NCI-H2227 treated with DMSO at 0.1 percent for 48 hours (cell line): ENCODE data around the gene ENDOD1.
"Not testable (repeated sequence)": the region's sequence is repeated elsewhere in the genome, so short reads cannot be mapped to it uniquely, and the experiment has no call there.

ENCODE experiments used
- DNase-seq: peaks from one replicate; lab custom pipeline; 2025; lab: John Stamatoyannopoulos, UW

Gene ENDOD1

DNA sequence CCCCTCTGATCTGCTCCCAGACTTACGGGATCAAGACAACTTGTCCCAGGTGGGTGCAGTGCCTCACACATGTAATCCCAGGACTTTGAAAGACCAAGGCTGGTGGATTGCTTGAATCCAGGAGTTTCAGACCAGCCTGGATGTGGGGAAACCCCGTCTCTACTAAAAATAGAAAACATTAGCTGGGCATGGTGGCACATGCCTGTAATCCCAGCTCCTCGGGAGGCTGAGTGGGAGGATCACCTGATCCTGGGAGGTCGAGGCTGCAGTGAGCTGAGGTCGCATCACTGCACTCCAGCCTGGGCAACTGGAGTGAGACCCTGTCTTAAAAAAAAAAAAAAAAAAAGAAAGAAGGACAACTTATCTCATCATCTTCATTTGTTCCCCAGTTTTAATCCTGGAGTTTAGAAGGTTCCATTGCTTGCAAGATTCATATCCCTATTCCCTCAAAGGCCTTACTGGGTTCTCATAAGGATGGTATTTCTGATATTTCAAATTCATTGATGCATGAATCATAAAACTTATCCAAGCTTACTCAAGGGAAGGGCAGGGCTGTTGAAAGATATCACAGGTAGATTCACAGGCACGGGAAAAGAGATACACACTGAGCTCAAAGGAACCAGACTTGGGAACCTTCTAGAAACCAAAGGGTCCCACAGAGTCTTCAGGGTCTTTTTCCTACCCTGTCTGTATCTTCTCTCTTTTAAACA lies 14.6 kb downstream of the ENDOD1 start:
- no peak for DNase-seq

DNA sequence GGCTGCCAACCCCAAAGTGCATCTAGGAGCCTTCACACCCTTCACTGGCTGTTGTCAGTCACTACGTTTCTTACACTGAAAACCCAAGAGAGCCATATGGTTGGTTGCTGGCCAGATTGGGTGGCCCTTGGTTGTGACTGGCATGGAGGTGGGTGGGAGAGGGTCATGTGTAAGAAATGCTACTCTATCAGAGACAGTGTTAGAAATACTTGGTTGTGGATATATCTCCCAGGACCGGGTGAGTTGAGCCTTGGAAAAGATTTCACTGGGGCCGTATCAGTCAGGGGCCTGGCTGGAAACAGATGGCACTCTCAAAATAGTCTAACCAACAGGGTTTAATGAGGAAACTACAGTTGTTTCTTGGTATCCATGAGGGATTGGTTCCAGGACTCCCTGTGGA lies 15.2 kb downstream of the ENDOD1 start:
- no peak for DNase-seq

DNA sequence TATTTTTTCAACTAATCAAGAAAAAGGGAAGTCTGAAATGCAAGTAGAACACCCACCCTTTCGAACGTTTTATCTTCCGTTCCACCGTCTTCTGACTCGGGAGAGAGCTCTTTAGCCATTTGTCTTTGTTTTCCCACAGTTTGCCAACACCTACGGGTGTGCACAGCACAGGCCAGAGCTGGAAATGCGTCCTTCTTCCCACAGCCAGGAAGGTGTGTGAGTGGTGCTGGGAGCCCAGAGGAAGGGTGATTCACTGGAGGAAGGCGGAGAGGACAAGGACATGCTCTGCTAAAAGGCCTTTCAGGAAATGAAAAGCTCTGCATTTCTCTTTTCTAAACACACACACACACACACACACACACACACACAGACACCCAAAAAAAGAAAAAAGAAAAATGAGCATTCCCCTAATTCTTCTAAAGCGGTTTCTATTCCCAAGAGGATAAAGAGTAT lies 18.5 kb downstream of the ENDOD1 start:
- DNase-seq, result no peak

GRCh38 chr11:95108671-95109551 lies 19.3 kb downstream of the ENDOD1 start:
- peak; percentile 61 for DNase-seq

GRCh38 chr11:95111471-95111870 lies 21.8 kb downstream of the ENDOD1 start:
- not testable (repeated sequence) for DNase-seq

DNA sequence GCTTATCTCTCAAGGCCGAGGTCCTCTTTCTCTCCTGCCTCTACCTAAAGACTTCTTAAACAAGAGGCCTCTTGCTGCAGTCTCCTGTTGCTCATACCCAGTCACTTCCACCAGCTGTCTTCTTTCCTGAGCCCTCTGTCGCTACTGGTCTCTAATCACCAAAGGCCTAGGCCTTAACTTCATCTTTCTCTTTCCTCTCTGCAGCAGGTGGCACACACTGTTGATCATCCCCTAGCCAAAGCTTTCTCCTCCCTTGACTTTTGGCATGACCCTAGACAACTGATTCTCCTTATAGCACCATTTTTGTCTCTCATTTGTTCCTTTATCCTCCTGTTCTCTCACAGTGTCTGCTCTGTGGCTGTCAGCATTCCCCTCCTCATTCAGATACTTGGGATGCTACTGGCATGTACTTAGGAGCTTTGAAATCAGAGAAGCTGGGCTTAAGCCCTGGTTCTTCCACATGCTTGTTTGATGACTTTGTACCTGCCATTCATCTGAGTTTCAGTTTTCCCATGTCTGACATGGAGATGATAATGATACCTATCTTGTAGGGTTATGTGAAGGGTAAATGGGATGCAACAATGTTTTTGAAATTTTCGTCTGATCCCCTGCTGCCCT lies 22.4 kb downstream of the ENDOD1 start:
- no peak for DNase-seq

GRCh38 chr11:95115597-95115996 lies 26.0 kb downstream of the ENDOD1 start:
- DNase-seq, result no peak

DNA sequence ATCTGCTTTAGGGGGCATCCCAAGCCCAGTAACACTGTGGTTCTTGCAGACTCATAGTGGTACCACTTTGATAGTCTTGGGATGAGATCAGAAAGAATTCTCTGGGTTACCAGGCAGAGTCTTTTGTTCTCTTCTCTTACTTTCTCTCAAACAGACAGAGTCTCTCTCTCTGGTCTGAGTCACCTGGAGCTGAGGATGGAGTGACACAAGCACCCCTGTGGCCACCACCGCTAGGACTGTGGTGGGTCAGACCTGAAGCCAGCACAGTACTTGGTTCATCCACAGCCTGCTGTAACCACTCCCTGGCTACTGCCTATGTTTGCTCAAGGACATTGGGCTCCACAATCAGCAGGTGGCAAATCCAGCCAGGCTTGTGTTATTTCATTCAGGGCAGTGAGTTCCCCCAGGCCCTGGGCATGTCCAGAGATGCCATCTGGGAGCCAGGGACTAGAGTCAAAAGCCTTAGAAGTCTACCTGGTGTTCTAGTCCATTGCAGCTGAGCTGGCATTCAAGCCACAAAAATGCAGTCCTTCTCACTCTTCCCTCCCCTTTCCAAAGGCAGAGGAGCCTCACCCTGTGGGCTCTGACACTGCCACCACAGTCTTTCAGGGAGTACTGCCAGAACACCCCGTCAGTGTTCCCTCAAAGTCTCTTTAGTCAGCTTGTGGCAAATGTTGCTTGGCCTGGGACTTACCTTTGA lies 29.9 kb downstream of the ENDOD1 start:
- no peak for DNase-seq

DNA sequence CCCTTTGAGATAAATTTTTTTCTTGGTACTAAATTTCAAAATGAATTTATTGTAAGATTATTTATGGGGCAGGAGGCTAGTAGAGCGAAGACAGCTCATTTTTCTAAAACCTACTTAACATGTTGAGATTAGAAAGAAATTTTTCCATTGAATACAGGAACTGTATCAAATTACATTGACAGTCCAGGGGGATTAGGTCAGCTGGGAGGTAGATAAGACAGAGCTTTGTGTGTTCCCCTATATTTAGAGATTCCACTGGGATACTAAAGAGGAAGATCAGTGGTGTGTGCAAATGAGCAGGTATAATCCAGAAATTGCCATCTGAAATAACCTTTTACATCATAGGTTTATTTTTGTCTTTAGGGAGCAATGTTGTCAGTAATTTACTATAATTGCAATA lies 32.1 kb downstream of the ENDOD1 start:
- no peak for DNase-seq

DNA sequence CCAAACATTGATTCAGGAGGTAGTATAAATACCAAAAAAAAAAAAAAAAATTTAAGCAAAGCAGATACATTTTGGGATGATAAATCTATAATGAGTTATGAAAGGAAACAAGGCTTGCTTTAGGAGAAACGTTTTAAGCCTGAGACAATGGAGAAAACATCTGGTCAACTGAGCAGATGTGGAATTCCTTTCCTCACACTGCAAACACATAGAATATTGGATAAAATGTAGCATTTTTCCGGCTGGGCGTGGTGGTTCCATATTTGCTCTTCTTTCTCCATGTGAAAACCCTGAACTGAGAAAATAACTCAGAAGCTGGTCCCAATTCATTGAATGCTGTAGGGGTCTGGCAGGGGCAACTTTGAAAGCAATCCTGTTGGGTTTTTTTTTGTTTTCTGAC lies 33.9 kb downstream of the ENDOD1 start:
- DNase-seq, result no peak

GRCh38 chr11:95128602-95129001 lies 39.0 kb downstream of the ENDOD1 start:
- DNase-seq, result no peak

- DNase-seq, result no peak
Observed at GRCh38 chr11:95132956-95133355, 43.3 kb downstream of the ENDOD1 start.

- no peak for DNase-seq
Observed at GRCh38 chr11:95134491-95134890, 44.8 kb downstream of the ENDOD1 start.

- no peak for DNase-seq
Observed at GRCh38 chr11:95135155-95135554, 45.5 kb downstream of the ENDOD1 start.

- DNase-seq, result no peak
Observed at GRCh38 chr11:95135880-95136279, 46.2 kb downstream of the ENDOD1 start.

DNA sequence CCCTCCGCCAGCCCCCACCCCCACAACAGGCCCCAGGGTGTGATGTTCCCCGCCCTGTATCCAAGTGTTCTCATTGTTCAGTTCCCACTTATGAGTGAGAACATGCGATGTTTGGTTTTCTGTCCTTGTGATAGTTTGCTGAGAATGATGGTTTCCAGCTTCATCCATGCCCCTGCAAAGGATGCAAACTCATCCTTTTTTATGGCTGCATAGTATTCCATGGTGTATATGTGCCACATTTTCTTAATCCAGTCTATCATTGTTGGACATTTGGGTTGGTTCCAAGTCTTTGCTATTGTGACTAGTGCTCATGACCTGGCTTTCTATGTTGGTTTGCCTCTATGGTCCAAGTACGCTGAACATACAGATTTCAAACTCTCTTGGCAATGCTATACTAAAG lies 47.1 kb downstream of the ENDOD1 start:
- not testable (repeated sequence) for DNase-seq

DNA sequence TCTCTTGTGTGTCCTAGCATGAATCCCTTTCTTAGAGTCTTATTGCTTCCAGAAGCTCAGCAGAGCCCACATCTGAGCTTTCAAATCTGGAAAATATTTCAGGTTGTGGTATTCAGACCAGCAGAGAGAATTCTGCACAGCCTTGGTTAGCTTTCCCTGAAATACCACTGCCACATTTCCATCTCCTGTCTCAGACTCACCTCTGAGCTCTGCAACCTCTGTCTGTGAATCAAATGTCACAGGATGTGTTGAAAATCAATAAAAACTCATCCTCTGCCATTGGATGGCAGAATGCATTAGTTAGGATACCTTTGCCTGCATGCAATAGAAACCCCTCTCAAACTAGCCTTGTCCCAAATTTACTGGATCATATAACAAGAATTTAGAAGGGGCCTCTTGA lies 47.7 kb downstream of the ENDOD1 start:
- DNase-seq, result no peak

DNA sequence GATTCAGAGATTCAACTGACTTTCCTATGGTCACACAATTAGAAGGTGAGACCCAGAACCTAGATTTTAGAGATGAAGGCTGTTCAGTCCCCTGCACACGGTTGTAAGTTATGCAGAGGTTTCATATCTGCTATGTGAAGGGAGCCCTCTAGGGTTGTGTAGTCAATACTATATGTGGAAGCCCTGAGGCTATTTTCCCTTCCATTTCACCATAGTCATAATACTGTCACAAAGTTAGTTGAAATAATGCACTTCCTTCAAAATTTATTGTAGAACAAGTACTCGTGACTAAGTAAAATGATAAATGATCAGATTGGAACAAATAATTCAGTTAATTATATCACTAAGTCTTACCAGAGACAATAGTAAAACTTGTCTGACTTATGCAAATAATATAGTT lies 48.8 kb downstream of the ENDOD1 start:
- DNase-seq, result no peak

DNA sequence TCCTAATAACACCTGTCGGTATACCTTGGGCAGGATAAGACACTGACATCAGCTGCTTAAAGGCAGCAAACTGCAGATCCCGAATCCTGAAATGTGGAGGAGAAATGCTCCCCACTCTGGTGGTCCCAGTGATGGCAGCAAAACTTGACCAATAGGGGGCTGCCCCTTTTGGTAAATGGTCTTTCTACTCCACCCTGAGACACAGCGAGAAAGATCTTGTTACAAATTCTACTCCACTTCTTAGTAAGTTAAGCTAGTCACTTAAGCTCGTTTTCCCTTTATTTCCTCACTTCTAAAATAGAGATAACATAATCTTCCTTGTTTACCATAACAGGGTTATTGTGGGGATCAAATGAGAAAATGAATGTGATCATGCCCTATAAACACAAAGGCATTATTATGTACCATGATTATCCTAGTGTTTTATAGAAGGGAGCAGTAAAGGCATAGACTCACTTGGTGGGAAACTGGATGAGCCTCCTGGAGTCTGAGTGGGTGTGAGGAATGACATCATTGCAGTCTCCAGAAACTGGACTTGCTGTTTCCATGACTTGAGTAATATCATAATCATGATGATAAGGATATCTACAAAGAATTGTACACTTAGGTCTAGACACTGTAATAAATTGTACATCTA lies 50.9 kb downstream of the ENDOD1 start:
- DNase-seq, result no peak

DNA sequence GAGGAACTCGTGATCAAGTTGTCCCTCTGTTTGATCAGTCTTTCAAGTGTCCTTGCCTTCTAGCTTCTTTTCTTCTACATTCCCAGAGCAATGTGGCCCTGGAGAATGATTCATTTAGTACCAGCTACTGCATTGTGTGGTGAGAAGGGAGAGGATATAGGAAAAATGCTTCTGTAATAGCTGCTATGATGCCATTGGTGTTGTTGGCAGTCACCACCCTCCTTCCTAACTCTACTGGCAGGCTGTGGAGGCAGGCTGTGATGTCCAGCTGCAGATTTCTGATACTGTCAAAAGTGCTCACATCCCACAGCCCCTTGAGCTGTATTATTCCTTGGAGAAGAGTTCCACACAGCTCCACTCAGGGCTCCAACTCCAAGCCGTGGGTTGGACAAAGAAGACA lies 52.8 kb downstream of the ENDOD1 start:
- DNase-seq, result no peak

GRCh38 chr11:95143106-95143681 lies 53.5 kb downstream of the ENDOD1 start:
- no peak for DNase-seq
